HEK293 (cell line): ENCODE measurements around the gene MYL3.

Experiments used
- CTCF ChIA-PET: fragments of 350-600 bp; formaldehyde crosslinking; extraction: SDS; loops from one replicate; lab custom pipeline; 2021; ENCODE audit warnings: antibody characterized with exemption; lab: Yijun Ruan, JAX
- POLR2A ChIA-PET: fragments of 300-600 bp; formaldehyde crosslinking; extraction: SDS; loops from one replicate; lab custom pipeline; 2020; ENCODE audit warnings: antibody characterized with exemption, inconsistent platforms; lab: Yijun Ruan, JAX
- H3K27ac ChIP-seq: fragments of 200-500 bp; sonication (Bioruptor generic); 2 replicates; pipeline ENCODE4 v1.5.1; 2014; ENCODE audit warnings: low read depth, low read length, control low read depth, inconsistent platforms; ENCODE audit errors: extremely low read depth
- H3K36me3 ChIP-seq, 2 experiments: fragments of 200-500 bp in 1 of 2; sonication (Bioruptor generic) in 1 of 2; 1 replicate in 1 of 2; 2 replicates in 1 of 2; pipeline ENCODE4 v1.5.1; 2014 to 2017; ENCODE audit warnings: inconsistent platforms in 2 of 2, low read length in 2 of 2; ENCODE audit not compliant: control insufficient read depth in 2 of 2, insufficient read depth in 1 of 2
- H3K4me1 ChIP-seq: fragments of 200-500 bp; sonication (Bioruptor generic); 2 replicates; pipeline ENCODE4 v1.5.1; 2014; ENCODE audit warnings: mild to moderate bottlenecking, low read length, inconsistent platforms; ENCODE audit not compliant: control insufficient read depth, insufficient read depth
- H3K4me3 ChIP-seq: 2 replicates; pipeline ENCODE4 v1.5.1; 2011; ENCODE audit warnings: low read depth, mild to moderate bottlenecking, control low read depth, low read length, moderate library complexity
- H3K9me3 ChIP-seq: fragments of 200-500 bp; sonication (Bioruptor generic); 2 replicates; pipeline ENCODE4 v1.5.1; 2014; ENCODE audit warnings: low read depth, low read length, inconsistent platforms; ENCODE audit not compliant: control insufficient read depth, insufficient read depth
- BCL11B ChIP-seq: fragments of 450-650 bp; formaldehyde crosslinking; IDR thresholded peaks from 2 replicates; pipeline ENCODE4 v1.5.1; 2016; ENCODE audit warnings: low read depth, missing biosample characterization, missing genetic modification characterization
- ELK4 ChIP-seq: IDR thresholded peaks from 2 replicates; pipeline ENCODE4 v1.6.1; 2011; ENCODE audit warnings: mild to moderate bottlenecking, low read depth, low read length, borderline replicate concordance
- HIC1 ChIP-seq: fragments of 450-650 bp; formaldehyde crosslinking; IDR thresholded peaks from 2 replicates; pipeline ENCODE4 v1.5.1; 2016; ENCODE audit warnings: missing biosample characterization, missing genetic modification characterization
- HOXA7 ChIP-seq: sonication (generic); formaldehyde crosslinking; IDR thresholded peaks from 2 replicates; pipeline ENCODE4 v1.8.1; 2022; ENCODE audit warnings: missing genetic modification reagents, borderline replicate concordance
- RBAK ChIP-seq: fragments of 450-650 bp; formaldehyde crosslinking; IDR thresholded peaks from 2 replicates; pipeline ENCODE4 v1.5.1; 2016; ENCODE audit warnings: missing biosample characterization, missing genetic modification characterization
- REPIN1 ChIP-seq: fragments of 450-650 bp; formaldehyde crosslinking; IDR thresholded peaks from 2 replicates; pipeline ENCODE4 v1.5.1; 2017; ENCODE audit warnings: missing biosample characterization, missing genetic modification characterization, low read depth
- SP3 ChIP-seq: fragments of 450-650 bp; formaldehyde crosslinking; IDR thresholded peaks from 2 replicates; pipeline ENCODE4 v1.5.1; 2016; ENCODE audit warnings: missing biosample characterization, missing genetic modification characterization
- ZBTB17 ChIP-seq: fragments of 450-650 bp; formaldehyde crosslinking; IDR thresholded peaks from 2 replicates; pipeline ENCODE4 v1.5.1; 2016; ENCODE audit warnings: missing biosample characterization, missing genetic modification characterization
- ZBTB26 ChIP-seq: fragments of 450-650 bp; formaldehyde crosslinking; optimal IDR thresholded peaks from 2 replicates; pipeline ENCODE3; 2016; ENCODE audit warnings: missing biosample characterization, mild to moderate bottlenecking, missing genetic modification characterization
- ZNF146 ChIP-seq: fragments of 450-650 bp; formaldehyde crosslinking; IDR thresholded peaks from 2 replicates; pipeline ENCODE4 v1.5.1; 2016; ENCODE audit warnings: missing biosample characterization, missing genetic modification characterization
- ZNF174 ChIP-seq: fragments of 450-650 bp; formaldehyde crosslinking; IDR thresholded peaks from 2 replicates; pipeline ENCODE4 v1.5.0; 2017; ENCODE audit warnings: missing biosample characterization, mild to moderate bottlenecking, missing genetic modification characterization
- ZNF18 ChIP-seq: fragments of 450-650 bp; formaldehyde crosslinking; IDR thresholded peaks from 2 replicates; pipeline ENCODE4 v1.5.1; 2016; ENCODE audit warnings: missing biosample characterization, missing genetic modification characterization
- ZNF221 ChIP-seq: fragments of 450-650 bp; formaldehyde crosslinking; IDR thresholded peaks from 2 replicates; pipeline ENCODE4 v1.5.1; 2017; ENCODE audit warnings: missing biosample characterization, missing genetic modification characterization, borderline replicate concordance
- ZNF23 ChIP-seq: fragments of 450-650 bp; formaldehyde crosslinking; IDR thresholded peaks from 2 replicates; pipeline ENCODE4 v1.5.1; 2016; ENCODE audit warnings: missing biosample characterization, missing genetic modification characterization, borderline replicate concordance
- ZNF266 ChIP-seq: fragments of 450-650 bp; formaldehyde crosslinking; IDR thresholded peaks from 2 replicates; pipeline ENCODE4 v1.5.1; 2016; ENCODE audit warnings: missing biosample characterization, missing genetic modification characterization, low read depth
- ZNF302 ChIP-seq: fragments of 450-650 bp; formaldehyde crosslinking; IDR thresholded peaks from 2 replicates; pipeline ENCODE4 v1.5.1; 2016; ENCODE audit warnings: missing biosample characterization, missing genetic modification characterization, low read depth
- ZNF366 ChIP-seq: fragments of 450-650 bp; formaldehyde crosslinking; conservative IDR thresholded peaks from 2 replicates; pipeline ENCODE4 v1.5.1; 2016; ENCODE audit warnings: missing biosample characterization, missing genetic modification characterization
- ZNF48 ChIP-seq: fragments of 450-650 bp; formaldehyde crosslinking; IDR thresholded peaks from 2 replicates; pipeline ENCODE4 v1.5.1; 2016; ENCODE audit warnings: missing biosample characterization, missing genetic modification characterization
- ZNF521 ChIP-seq: fragments of 450-650 bp; formaldehyde crosslinking; IDR thresholded peaks from 2 replicates; pipeline ENCODE4 v1.5.1; 2017; ENCODE audit warnings: missing biosample characterization, mild to moderate bottlenecking, missing genetic modification characterization
- ZNF544 ChIP-seq: fragments of 450-650 bp; formaldehyde crosslinking; IDR thresholded peaks from 2 replicates; pipeline ENCODE4 v1.5.0; 2017; ENCODE audit warnings: missing biosample characterization, missing genetic modification characterization
- ZNF629 ChIP-seq: fragments of 450-650 bp; formaldehyde crosslinking; IDR thresholded peaks from 2 replicates; pipeline ENCODE4 v1.5.1; 2017; ENCODE audit warnings: missing biosample characterization, missing genetic modification characterization
- ZNF776 ChIP-seq: fragments of 450-650 bp; formaldehyde crosslinking; IDR thresholded peaks from 2 replicates; pipeline ENCODE4 v1.5.0; 2017; ENCODE audit warnings: missing biosample characterization, missing genetic modification characterization, borderline replicate concordance

Gene MYL3

GRCh38 chr3:46856576-46857471 is 6.4 kb downstream of the MYL3 start:
- POLR2A ChIA-PET = no interaction called here
- no peak for TF ChIP-seq ELK4
- Histone ChIP-seq H3K36me3 (no peaks in the 10 kb centered on the region), H3K4me3 (no peak overlapping the region), H3K27ac (no peak overlapping the region), H3K4me1 (no peaks in the 10 kb centered on the region), H3K9me3 (no peaks in the 10 kb centered on the region)
- CTCF ChIA-PET = interaction anchor here (1.2 kb wide), 1 partner anchor 10 kb away, joined by 4 read pairs; no protein-coding TSS in a partner anchor

GRCh38 chr3:46854555-46854991 is 8.7 kb downstream of the MYL3 start:
- POLR2A ChIA-PET = no interaction called here

GRCh38 chr3:46853441-46854415 is 9.5 kb downstream of the MYL3 start:
- no peaks in the 10 kb centered on the region for H3K4me1 ChIP-seq
- no peak overlapping the region for H3K27ac ChIP-seq
- CTCF ChIA-PET = interaction anchor here (0.8 to 1.1 kb wide), 2 partner anchors 12 to 364 kb away, joined by 3 to 6 read pairs; no protein-coding TSS in a partner anchor
- TF ChIP-seq HOXA7 (CRISPR knock-in tag) (no peak), ZNF48 (no peak), ZNF18 (tag by site-specific recombination) (no peak), ZNF302 (tag by site-specific recombination) (no peak), ZNF544 (tag by site-specific recombination) (no peak), ZNF146 (tag by site-specific recombination) (no peak), ZNF23 (tag by site-specific recombination) (no peak), SP3 (tag by site-specific recombination) (no peak), ZNF266 (tag by site-specific recombination) (no peak)
- TF ChIP-seq, all 188 proteins: peak for 0
- H3K9me3 ChIP-seq = no peaks in the 10 kb centered on the region
- POLR2A ChIA-PET = no interaction called here
- H3K4me3 ChIP-seq = no peak overlapping the region
- H3K36me3 ChIP-seq = no peaks in the 10 kb centered on the region

More at GRCh38 chr3:46854555-46854991, 8.7 kb downstream of the MYL3 start:
- no peaks in the 10 kb centered on the region for H3K4me1 ChIP-seq
- TF ChIP-seq ZNF521 (no peak), REPIN1 (no peak), ZNF629 (tag by site-specific recombination) (no peak), ZNF221 (tag by site-specific recombination) (no peak), BCL11B (tag by site-specific recombination) (no peak), RBAK (tag by site-specific recombination) (no peak), ZBTB26 (tag by site-specific recombination) (no peak), ZBTB17 (tag by site-specific recombination) (no peak), ZNF174 (tag by site-specific recombination) (no peak), ZNF776 (tag by site-specific recombination) (no peak), HIC1 (tag by site-specific recombination) (no peak), ZNF366 (tag by site-specific recombination) (no peak)
- H3K9me3 ChIP-seq = no peaks in the 10 kb centered on the region
- H3K36me3 ChIP-seq = no peaks in the 10 kb centered on the region
- no peak overlapping the region for H3K4me3 ChIP-seq
- H3K27ac ChIP-seq = no peak overlapping the region
- CTCF ChIA-PET = no interaction called here
